ENCODE results near the gene TMEM258. TPM values are rescaled to one million over a fixed set of nuclear protein-coding genes. Genes with fewer than 3 reads are reported as not detected.
A peak's percentile ranks its signal among the peaks of the same experiment; 100 is the strongest.

The TMEM258 gene
- total RNA-seq, 1 experiment from 2014 or later = 201 TPM

DNA sequence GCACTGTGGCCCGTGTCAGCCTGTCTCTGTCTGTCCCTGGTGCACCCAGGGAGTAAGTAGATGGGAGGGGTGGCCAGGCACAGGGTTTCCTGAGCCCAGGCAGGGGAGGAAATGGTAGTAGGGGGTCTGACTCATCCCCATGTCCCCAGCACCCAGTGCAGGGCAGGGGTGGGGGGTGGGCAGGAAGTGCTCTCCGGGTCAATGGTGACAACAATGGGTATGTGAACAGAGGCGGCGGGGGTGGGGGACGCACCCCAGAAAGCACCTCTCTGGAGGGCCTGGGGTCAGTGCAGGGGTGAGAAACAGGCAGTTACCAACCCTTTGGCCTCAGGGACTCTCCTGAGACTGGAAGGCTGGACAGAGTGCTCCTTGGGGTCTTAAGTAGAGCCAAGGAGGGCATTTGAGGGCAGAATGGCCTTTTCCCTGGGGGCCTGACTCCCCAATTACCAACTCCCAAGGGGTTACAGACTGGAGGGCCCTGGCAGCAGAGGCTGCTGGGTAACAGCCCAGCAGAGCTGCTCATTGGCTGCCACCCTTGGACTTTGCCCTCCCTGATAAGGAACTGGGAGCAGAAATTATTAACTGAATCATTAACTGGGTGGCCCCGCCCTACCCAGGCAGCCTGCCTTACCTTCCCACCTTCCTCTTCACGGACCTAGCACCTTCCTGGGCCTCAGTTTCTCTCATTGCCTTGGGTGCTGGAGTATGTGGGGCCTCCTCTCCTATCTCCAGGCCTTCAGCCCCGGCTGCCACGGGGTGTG, 35.8 kb downstream of the TMEM258 start:
- H2BK120ac ChIP-seq (ENCODE audit: low read depth, low read length, poor library complexity, severe bottlenecking) = no peak overlapping the region
- H3K79me1 ChIP-seq (ENCODE audit: insufficient read depth, low read depth, low read length, poor library complexity, severe bottlenecking) = no peaks in the 10 kb centered on the region
- WGBS (ENCODE audit: extremely low coverage, insufficient read length, low lambda C conversion rate) = no CpG with 5 or more reads among the region's 9 CpGs
- H3K27ac ChIP-seq (ENCODE audit: insufficient read length, low read depth, low read length) = no peak overlapping the region
- no peak overlapping the region for H2BK12ac ChIP-seq (ENCODE audit: insufficient read length, low read depth, low read length)
- peaks cover 23% of the 10 kb centered on the region for H3K27me3 Mint-ChIP-seq (ENCODE audit: low read depth)
- H3K4ac ChIP-seq (ENCODE audit: low read depth, low read length) = no peak overlapping the region
- H2BK15ac ChIP-seq (ENCODE audit: low read depth, low read length) = no peak overlapping the region
- no peak overlapping the region for H3K4me2 ChIP-seq (ENCODE audit: insufficient read depth, insufficient read length, low read length)
- no peak overlapping the region for H4K5ac ChIP-seq (ENCODE audit: insufficient read length, low read depth, low read length)
- no peak overlapping the region for H3T11ph ChIP-seq (ENCODE audit: low read length)
- H4K8ac ChIP-seq (replicated peaks; ENCODE audit: insufficient read length, low read depth, low read length) = no peak overlapping the region
- no peak overlapping the region for H3K18ac ChIP-seq (ENCODE audit: insufficient read length, low read depth, low read length)
- peaks cover 8% of the 10 kb centered on the region; the same call in 1 of the 2 replicates for H3K27me3 ChIP-seq (ENCODE audit: insufficient read depth, low read length)
- no peak overlapping the region for H3K56ac ChIP-seq (ENCODE audit: insufficient read length, low read depth, low read length)
- peaks cover 4% of the 10 kb centered on the region; the same call in 1 of the 2 replicates for H3K4me1 ChIP-seq (ENCODE audit: insufficient read depth, low read length)
- TF ChIP-seq, protein P1, sequence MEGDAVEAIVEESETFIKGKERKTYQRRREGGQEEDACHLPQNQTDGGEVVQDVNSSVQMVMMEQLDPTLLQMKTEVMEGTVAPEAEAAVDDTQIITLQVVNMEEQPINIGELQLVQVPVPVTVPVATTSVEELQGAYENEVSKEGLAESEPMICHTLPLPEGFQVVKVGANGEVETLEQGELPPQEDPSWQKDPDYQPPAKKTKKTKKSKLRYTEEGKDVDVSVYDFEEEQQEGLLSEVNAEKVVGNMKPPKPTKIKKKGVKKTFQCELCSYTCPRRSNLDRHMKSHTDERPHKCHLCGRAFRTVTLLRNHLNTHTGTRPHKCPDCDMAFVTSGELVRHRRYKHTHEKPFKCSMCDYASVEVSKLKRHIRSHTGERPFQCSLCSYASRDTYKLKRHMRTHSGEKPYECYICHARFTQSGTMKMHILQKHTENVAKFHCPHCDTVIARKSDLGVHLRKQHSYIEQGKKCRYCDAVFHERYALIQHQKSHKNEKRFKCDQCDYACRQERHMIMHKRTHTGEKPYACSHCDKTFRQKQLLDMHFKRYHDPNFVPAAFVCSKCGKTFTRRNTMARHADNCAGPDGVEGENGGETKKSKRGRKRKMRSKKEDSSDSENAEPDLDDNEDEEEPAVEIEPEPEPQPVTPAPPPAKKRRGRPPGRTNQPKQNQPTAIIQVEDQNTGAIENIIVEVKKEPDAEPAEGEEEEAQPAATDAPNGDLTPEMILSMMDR (conservative IDR thresholded peaks at IDR 0.05) = no peak
- H4K91ac ChIP-seq (ENCODE audit: insufficient read length, low read depth, low read length) = no peak overlapping the region
- no peaks in the 10 kb centered on the region for H3K9me3 ChIP-seq (ENCODE audit: control insufficient read depth, low read depth, low read length)
- H3K9me3 Mint-ChIP-seq = peaks cover 0 to 3% of the 10 kb centered on the region in 2 experiments; a peak in 1 of 5 replicates
- H2AFZ ChIP-seq (ENCODE audit: low read length) = no peak overlapping the region
- H3K9ac ChIP-seq (ENCODE audit: extremely low read depth, insufficient read length, low read length) = no peak overlapping the region
- no peak for DNase-seq
- peak overlapping the region in 2 of 3 experiments; percentile 87 to 89; a peak in 2 of 7 replicates for H3K27ac Mint-ChIP-seq
- H3K79me2 ChIP-seq (ENCODE audit: insufficient read depth, low read length) = no peaks in the 10 kb centered on the region
- no peak overlapping the region for H2BK5ac ChIP-seq (ENCODE audit: insufficient read length, low read length)
- no peak overlapping the region for H3K23ac ChIP-seq (ENCODE audit: insufficient read length, low read depth, low read length)
- no peaks in the 10 kb centered on the region for H3K36me3 Mint-ChIP-seq (ENCODE audit: insufficient read depth in 1 of 3, low read depth in 3 of 3)
- H2AK5ac ChIP-seq (ENCODE audit: insufficient read length, low read length) = no peak overlapping the region
- H3K4me3 Mint-ChIP-seq = 0 out of 5 replicates have a peak overlapping the region, but pooled peaks of 1 of the 2 experiments have one; percentile 26
- H3K14ac ChIP-seq (ENCODE audit: insufficient read depth, low read length) = peak overlapping the region; percentile 56; the same call in 1 of the 2 replicates
- H2BK20ac ChIP-seq (ENCODE audit: low read depth, low read length, poor library complexity, severe bottlenecking) = no peak overlapping the region
- peaks cover 5% of the 10 kb centered on the region for H3K23me2 ChIP-seq (ENCODE audit: insufficient read length, low read depth, low read length, poor library complexity, severe bottlenecking)
- H4K20me1 ChIP-seq (ENCODE audit: control insufficient read depth, insufficient read depth, insufficient read length) = no peaks in the 10 kb centered on the region
- peaks cover 43 to 55% of the 10 kb centered on the region in 2 experiments for H3K4me1 Mint-ChIP-seq
